Erythroblast (primary cell): Measurements from ENCODE around the gene CSMD2.

Experiments
- GATA1 ChIP-seq: IDR thresholded peaks from 2 replicates; pipeline ENCODE4 v1.6.1; 2011; ENCODE audit warnings: low read depth, mild to moderate bottlenecking, control low read depth, low read length, moderate library complexity
- POLR2A ChIP-seq: IDR thresholded peaks from 2 replicates; pipeline ENCODE4 v1.6.1; 2011; ENCODE audit warnings: mild to moderate bottlenecking, low read length

- TF ChIP-seq POLR2A (no peak), GATA1 (no peak)
Observed at GRCh38 chr1:33610391-33610790, 554.6 kb downstream of the CSMD2 start.
